Measurements from ENCODE around the gene SCT.

Gene SCT

GRCh38 chr11:603154-603553 is 23.8 kb downstream of the SCT start:
- Histone ChIP-seq H3K27ac (replicated peaks) (no peak overlapping the region), H3K4me3 (replicated peaks; ENCODE audit: insufficient read depth, low read length) (no peak overlapping the region), H3K27me3 (ENCODE audit: insufficient read depth, poor library complexity, severe bottlenecking) (no peaks in the 10 kb centered on the region)
- DNase-seq (ENCODE audit: low read depth in 1 of 2, low spot score in 1 of 2) = no peak
- no peak for TF ChIP-seq GABPA (IDR thresholded peaks at IDR 0.05; ENCODE audit: low read depth)
- no peak for TF ChIP-seq SPI1 (IDR thresholded peaks at IDR 0.05; ENCODE audit: borderline replicate concordance, low read depth)
- no peak for TF ChIP-seq CTCF (IDR thresholded peaks at IDR 0.05; ENCODE audit: insufficient read depth, low read length)
- no peak for TF ChIP-seq POLR2AphosphoS5 (IDR thresholded peaks at IDR 0.05; ENCODE audit: low read depth)
- TF ChIP-seq REST (IDR thresholded peaks at IDR 0.05; ENCODE audit: insufficient replicate concordance, low read depth) = no peak

DNA sequence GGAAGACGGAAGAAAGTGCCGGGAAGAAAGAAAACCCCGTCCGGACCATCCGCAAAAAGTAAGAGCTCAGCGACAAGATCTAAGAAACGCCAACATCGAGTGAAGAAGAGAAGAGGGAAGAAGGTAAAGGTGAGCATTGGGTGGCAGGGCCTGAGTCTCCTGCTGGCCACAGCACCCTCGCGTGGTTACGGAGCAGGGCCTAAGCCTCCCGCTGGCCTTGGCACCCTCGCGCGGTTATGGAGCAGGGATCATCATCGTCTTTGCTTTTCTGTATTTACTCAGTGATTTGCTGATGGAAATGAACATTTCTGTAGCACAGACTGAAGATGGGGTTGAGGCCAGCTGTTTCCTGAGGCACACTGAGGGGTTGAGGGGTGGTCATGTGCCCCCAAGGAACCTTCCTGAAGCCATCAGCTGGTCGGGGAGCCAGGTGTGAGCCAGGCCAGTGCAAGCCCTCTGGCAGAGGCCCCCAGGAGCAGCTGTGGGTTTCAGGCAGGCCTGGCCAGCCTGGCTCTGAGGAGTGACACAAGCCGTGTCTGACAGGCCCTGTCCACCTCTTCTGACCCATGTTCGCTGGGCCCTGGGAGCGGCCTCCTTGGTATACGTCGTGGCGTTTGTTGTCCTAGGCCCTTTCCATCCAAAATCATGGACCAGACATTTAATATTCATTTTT is 25.3 kb downstream of the SCT start:
- no peak for TF ChIP-seq POLR2AphosphoS5 (IDR thresholded peaks at IDR 0.05; ENCODE audit: low read depth)
- no peak for TF ChIP-seq GABPA (IDR thresholded peaks at IDR 0.05; ENCODE audit: low read depth)
- TF ChIP-seq CTCF (IDR thresholded peaks at IDR 0.05; ENCODE audit: insufficient read depth, low read length) = no peak
- no peak for TF ChIP-seq SPI1 (IDR thresholded peaks at IDR 0.05; ENCODE audit: borderline replicate concordance, low read depth)
- no peak for TF ChIP-seq REST (IDR thresholded peaks at IDR 0.05; ENCODE audit: insufficient replicate concordance, low read depth)

GRCh38 chr11:598005-598680 is 28.8 kb downstream of the SCT start:
- Histone ChIP-seq H3K27me3 (ENCODE audit: insufficient read depth, poor library complexity, severe bottlenecking) (no peaks in the 10 kb centered on the region), H3K4me3 (replicated peaks; ENCODE audit: insufficient read depth, low read length) (no peak overlapping the region), H3K27ac (replicated peaks) (no peak overlapping the region)
- DNase-seq (ENCODE audit: low read depth in 1 of 2, low spot score in 1 of 2) = no peak
- TF ChIP-seq POLR2AphosphoS5 (IDR thresholded peaks at IDR 0.05; ENCODE audit: low read depth) (no peak), CTCF (IDR thresholded peaks at IDR 0.05; ENCODE audit: insufficient read depth, low read length) (no peak), REST (IDR thresholded peaks at IDR 0.05; ENCODE audit: insufficient replicate concordance, low read depth) (no peak), GABPA (IDR thresholded peaks at IDR 0.05; ENCODE audit: low read depth) (no peak), SPI1 (IDR thresholded peaks at IDR 0.05; ENCODE audit: borderline replicate concordance, low read depth) (no peak)

More for the DNA sequence above, 25.3 kb downstream of the SCT start:
- Histone ChIP-seq H3K27ac (replicated peaks) (no peak overlapping the region), H3K27me3 (ENCODE audit: insufficient read depth, poor library complexity, severe bottlenecking) (no peaks in the 10 kb centered on the region), H3K4me3 (replicated peaks; ENCODE audit: insufficient read depth, low read length) (no peak overlapping the region)
- no peak for DNase-seq (ENCODE audit: low read depth in 1 of 2, low spot score in 1 of 2)
